HT-29 (cell line): ENCODE results near the gene TP53BP1. TPM values are rescaled to one million over a fixed set of nuclear protein-coding genes. Genes with fewer than 3 reads are reported as not detected.
A peak's percentile ranks its signal among the peaks of the same experiment; 100 is the strongest.

ENCODE experiments used
- DNase-seq: peaks from one replicate; pipeline ENCODE4 v3.0.0-alpha.2; 2015; ENCODE audit warnings: low spot score
- total RNA-seq: library from RNA; depleted of rRNA; stranded (reverse); fragments of >200 nt; shearing (Covaris generic); gene quantifications from 2 replicates; pipeline ENCODE4 v1.2.3, GENCODE V29; 2014

TP53BP1 gene
- total RNA-seq, 1 experiment from 2014 or later: 39.4 TPM

GRCh38 chr15:43492266-43492665 lies 690 bp downstream of the TP53BP1 start:
- peak; percentile 42 for DNase-seq

- DNase-seq: no peak
Measured at GRCh38 chr15:43489191-43489590, 3.8 kb downstream of the TP53BP1 start.

DNA sequence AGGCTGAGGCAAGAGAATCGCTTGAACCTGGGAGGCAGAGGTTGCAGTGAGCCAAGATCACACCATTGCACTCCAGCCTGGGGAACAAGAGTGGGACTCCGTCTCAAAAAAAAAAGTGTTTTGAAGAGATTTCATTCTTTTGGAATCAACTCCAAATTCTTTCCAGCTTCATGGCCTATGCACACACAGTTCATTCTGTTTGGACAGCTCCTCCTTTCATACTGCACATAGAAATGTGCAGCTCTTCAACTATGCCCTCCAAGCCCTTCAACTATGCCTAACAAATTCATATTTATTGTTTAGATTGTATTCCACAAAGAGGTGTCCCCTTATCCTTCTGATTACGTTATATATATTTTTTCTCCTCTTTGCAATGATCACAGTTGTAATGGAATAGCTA lies 4.2 kb downstream of the TP53BP1 start:
- no peak for DNase-seq

GRCh38 chr15:43487271-43487895 lies 5.6 kb downstream of the TP53BP1 start:
- no peak for DNase-seq

- no peak for DNase-seq
Measured at GRCh38 chr15:43484455-43484854, 8.5 kb downstream of the TP53BP1 start.

DNA sequence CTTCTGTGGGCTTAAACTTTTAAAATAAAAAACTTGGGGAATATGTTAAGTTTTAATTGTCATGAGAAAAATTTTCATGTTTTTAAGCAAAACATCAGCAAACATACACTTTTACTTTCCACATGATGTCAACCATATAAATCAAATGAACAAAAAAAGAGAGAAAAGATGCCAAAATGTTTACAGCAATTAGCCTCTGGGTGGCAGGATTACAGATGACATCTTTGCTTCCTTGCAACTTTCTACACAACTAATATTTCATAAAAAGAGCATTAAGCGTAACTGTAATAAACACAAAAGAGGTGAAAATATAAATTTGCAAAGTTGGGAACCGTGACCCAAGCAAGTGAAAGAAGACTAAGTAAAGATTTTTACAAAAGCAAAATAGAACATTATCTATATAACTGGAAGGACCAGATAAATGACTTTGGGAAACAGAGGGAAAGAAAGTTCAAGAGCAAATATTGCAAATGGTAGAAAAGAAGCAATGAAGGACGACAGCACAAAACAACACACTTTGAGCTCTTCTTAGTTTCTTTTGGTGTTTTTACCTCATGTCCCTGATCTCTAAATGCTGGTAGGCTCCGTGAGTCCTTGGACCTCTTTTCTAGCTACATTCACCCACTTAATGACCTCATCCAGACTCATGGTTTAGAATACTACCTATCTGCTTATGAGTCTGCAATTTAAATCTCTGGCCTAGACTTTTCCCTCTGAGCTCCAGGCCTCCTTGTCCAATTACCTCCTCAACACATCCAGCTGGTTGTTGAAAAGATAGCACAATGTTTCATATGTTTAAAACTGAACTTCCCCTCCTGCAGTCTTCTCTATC lies 9.4 kb downstream of the TP53BP1 start:
- DNase-seq: peak; percentile 46

- DNase-seq: no peak
Measured at GRCh38 chr15:43473885-43474284, 19.1 kb downstream of the TP53BP1 start.

- no peak for DNase-seq
Measured at GRCh38 chr15:43471975-43472374, 21.0 kb downstream of the TP53BP1 start.

- no peak for DNase-seq
Measured at GRCh38 chr15:43469867-43470266, 23.1 kb downstream of the TP53BP1 start.

GRCh38 chr15:43465100-43465499 lies 27.9 kb downstream of the TP53BP1 start:
- DNase-seq: no peak

GRCh38 chr15:43463998-43464397 lies 29.0 kb downstream of the TP53BP1 start:
- DNase-seq: no peak

GRCh38 chr15:43463507-43463906 lies 29.4 kb downstream of the TP53BP1 start:
- no peak for DNase-seq

- DNase-seq: no peak
Measured at GRCh38 chr15:43449981-43450380, 43.0 kb downstream of the TP53BP1 start.

GRCh38 chr15:43446344-43446743 lies 46.6 kb downstream of the TP53BP1 start:
- DNase-seq: no peak

DNA sequence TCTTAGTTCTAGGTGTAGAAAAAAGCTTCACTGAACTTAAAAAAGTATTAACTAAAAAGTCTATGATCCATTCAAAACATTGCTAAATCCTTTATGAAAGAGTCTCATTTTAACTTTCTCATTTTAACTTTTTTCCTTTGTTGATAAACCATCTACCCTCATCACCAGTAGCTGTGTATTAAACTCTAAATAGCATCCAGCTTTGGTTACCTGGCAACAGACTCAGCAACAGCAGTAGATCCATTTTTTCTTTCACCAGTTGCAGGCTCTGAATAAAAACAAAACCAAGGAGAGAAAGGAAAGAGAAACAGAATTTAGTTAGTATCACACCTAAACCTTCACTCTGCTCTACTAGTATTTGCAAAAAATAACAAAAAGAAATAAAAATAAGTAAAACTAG lies 51.6 kb downstream of the TP53BP1 start:
- DNase-seq: no peak

DNA sequence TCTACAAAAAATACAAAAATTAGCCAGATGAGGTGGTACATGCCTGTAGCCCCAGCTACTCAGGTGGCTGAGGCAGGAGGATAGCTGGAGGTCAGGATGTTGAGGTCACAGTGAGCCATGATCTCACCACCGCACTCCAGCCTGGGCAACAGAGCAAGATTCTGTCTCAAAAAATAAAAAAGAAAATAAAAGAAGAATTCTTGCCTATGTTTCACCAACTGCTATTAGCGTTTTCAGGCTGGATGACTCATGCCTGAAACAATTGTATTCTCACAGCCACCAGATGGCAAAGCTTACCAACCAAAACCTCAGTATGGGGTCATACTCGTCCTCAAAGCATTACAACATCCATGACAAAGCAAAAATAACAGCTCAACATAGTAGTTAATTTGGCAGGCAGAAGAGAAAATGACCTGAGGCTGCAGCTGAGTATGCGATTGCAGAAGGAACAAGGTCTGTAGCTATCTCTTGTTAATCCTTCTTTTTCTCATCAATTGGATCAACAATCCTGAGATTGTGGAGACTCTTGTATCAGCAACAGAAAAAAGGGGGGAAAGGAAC lies 52.2 kb downstream of the TP53BP1 start:
- DNase-seq: peak; percentile 54

- DNase-seq: no peak
Measured at GRCh38 chr15:43439268-43439667, 53.7 kb downstream of the TP53BP1 start.

GRCh38 chr15:43436395-43436794 lies 56.6 kb downstream of the TP53BP1 start:
- DNase-seq: no peak

DNA sequence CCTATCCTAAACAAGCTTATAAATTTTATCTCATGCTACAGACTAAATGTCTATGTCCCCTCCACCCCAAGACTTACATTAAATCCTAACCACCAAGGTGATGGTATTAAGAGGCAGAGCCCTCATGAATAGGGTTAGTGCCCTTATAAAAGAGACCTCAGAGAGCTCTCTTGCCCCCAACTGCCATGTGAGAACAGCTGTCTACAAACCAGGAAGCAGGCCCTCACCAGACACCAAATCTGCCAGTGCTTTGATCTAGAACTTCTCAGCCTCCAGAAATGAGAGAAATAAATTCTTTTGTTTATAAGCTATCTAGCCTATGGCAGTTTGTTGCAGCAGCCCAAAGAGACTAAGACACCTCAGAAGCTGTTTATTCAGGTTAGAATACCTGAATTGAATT lies 58.5 kb downstream of the TP53BP1 start:
- DNase-seq: no peak

DNA sequence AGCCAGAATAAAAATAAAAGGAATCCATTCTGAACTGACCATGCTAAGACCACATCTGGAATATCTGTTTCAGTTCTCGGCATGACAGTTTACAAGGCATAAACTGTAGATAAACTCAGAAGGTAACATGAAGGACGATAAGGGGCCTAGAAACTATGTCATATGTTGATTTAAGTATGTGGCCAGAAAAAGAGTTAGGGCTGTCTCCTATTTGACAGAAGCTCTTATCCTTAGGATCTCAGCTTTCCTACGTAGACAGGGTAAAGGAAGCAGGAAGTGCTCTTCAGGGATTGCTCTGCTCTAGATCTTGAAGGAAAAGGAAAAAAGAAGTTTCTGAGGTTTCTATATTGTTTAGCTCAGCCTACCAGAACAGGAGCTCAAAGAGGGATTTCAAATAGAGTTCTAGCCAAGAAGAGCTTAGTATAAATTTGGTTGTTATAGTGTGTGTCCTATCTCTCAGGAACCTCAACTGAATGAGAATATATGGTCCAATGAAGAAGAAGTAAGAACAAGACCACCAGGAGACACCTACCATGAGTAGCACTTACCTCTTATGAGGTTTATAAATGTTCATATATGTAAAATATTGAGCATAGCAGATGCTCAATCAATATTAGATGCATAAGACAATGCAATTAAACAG lies 59.2 kb downstream of the TP53BP1 start:
- no peak for DNase-seq

DNA sequence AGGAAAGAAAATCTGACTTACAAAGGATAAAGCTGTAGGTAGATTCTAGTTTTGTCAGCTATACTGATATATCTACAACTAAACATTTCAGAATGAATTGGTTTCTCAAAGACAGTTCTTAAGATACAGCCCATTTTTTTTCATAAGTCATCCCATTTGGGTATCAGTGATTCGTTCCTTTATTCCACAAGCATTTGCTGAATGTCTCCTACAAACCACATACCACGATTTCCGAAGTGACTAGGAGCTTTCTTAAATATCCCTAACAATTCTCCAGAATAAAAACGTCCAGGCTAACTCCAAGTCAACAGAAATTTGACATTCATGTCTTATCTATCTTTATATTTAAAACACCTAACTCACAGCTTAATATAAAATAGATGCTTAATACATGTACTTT lies 59.8 kb downstream of the TP53BP1 start:
- no peak for DNase-seq

- no peak for DNase-seq
Measured at GRCh38 chr15:43429687-43430086, 63.3 kb downstream of the TP53BP1 start.
